Measurements from ENCODE around the gene ZNF12. TPM values are rescaled to one million over a fixed set of nuclear protein-coding genes. Genes with fewer than 3 reads are reported as not detected.
"Not testable (repeated sequence)": the region's sequence is repeated elsewhere in the genome, so short reads cannot be mapped to it uniquely, and the experiment has no call there.

Gene ZNF12
- total RNA-seq: 14.2 TPM
- long read RNA-seq, full-length matches to known transcripts: 21 of 24 reads
- long read RNA-seq, partial matches to known transcripts: 0 of 24 reads
- long read RNA-seq, other reads (novel, unspliced or antisense): 3 of 24 reads

DNA sequence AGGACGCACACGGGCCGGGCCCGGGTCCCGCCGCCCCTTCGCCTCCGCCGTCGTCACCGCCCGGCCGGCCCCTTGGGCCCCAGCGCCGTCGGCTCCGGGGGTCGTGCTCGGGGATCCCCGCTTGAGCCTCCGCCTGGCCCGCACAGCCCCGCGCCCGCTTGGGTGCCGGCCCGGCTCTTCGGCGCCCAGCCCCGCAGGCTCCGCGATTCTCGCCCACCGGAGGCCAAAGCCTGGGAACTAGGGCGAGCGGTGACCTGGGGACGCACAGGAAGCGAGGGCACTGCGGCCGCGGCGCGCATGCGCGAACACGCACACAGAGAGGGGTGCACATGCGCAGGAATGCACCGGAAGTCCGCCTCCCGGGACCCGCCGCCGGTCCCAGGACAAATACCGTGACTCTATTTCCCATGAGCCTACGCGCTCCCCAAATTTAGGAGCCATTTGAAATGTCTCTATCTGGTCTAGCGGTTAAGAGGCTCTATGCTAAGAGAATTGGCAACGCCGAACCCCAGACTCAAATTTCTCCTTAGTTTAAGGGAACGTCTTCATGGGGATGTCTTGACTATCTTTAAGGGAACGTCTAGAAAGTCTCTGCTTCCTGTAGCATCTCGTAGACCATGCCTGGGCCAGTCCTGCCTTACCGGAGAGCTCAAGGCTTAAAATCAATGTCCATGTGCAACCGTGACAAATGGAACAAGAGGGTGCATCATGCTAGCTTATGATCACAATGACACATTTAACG lies at the start of gene ZNF12:
Gene ZNF12 (minus strand): TSS at position 282 of the 742 bp plus-strand sequence. CDS start 1,774 bp downstream, outside the sequence.
- peaks cover 49% of the 10 kb centered on the region for H3K4me1 ChIP-seq
- intact Hi-C loops (cut with micrococcal nuclease): no loop called here
- peaks cover 25% of the 10 kb centered on the region for H3K36me3 ChIP-seq
- TF ChIP-seq, protein P1, sequence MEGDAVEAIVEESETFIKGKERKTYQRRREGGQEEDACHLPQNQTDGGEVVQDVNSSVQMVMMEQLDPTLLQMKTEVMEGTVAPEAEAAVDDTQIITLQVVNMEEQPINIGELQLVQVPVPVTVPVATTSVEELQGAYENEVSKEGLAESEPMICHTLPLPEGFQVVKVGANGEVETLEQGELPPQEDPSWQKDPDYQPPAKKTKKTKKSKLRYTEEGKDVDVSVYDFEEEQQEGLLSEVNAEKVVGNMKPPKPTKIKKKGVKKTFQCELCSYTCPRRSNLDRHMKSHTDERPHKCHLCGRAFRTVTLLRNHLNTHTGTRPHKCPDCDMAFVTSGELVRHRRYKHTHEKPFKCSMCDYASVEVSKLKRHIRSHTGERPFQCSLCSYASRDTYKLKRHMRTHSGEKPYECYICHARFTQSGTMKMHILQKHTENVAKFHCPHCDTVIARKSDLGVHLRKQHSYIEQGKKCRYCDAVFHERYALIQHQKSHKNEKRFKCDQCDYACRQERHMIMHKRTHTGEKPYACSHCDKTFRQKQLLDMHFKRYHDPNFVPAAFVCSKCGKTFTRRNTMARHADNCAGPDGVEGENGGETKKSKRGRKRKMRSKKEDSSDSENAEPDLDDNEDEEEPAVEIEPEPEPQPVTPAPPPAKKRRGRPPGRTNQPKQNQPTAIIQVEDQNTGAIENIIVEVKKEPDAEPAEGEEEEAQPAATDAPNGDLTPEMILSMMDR (IDR thresholded peaks at IDR 0.05; ENCODE audit: borderline replicate concordance): no peak
- H3K4me3 ChIP-seq: peak within 1 kb of the TSS; percentile 98
- peak within 1 kb of the TSS; percentile 98 for H3K27ac ChIP-seq (replicated peaks)
- H3K9me3 ChIP-seq (replicated peaks): no peaks in the 10 kb centered on the region
- no peaks in the 10 kb centered on the region for H3K27me3 ChIP-seq (ENCODE audit: low read depth)
- DNase-seq: peak; percentile 97

DNA sequence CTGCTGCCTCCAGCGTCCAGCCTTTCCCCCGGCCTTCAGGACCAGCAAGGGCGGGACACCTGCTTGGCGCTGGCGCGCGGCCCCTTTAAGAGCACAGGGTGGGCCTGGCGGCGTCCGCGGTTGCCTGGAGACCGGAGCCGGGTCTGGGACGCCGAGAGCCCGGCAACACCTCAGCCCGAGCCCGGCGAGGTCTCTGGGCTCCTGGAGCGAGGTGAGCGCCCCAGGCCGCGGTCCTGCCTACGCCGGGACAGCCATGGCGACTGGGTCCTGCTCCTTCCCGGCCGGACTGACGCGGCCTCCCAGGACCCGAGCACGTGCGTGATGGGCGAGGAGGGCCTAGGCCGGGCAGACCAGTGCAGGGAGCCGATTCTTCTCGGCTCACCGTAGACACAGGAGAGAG lies 47.2 kb upstream of the ZNF12 start, which contains the start of gene RSPH10B2:
Gene RSPH10B2 (plus strand): TSS at position 140 of the 400 bp plus-strand sequence. CDS start 3,575 bp downstream, outside the sequence.
- H3K9me3 ChIP-seq (replicated peaks); H3K4me1 ChIP-seq; intact Hi-C loops (cut with micrococcal nuclease); H3K27me3 ChIP-seq (ENCODE audit: low read depth); DNase-seq; H3K36me3 ChIP-seq; H3K27ac ChIP-seq (replicated peaks): not testable (repeated sequence)
- peak within 1 kb of the TSS; percentile 52 for H3K4me3 ChIP-seq

DNA sequence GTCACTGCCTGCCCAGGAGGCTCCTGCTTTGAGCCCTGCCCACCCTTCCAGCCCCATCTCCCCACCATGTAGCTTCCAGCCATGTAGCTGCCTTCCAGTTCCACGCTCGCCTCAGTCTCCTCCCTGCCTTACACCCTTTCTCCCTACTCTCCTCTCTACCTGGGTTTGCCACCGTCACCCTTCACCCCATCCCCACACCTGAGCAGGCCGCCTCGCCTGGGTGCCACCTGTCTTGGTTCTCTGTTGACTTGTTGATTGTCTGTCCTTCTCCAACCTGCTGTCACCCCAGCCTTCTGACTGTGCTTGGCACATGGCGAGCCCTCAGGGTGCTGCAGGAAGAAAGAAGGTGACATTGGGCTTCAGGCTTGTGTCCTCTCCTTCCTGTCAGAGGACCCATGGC lies 43.4 kb upstream of the ZNF12 start:
- H3K4me3 ChIP-seq; DNase-seq; H3K9me3 ChIP-seq (replicated peaks); H3K27ac ChIP-seq (replicated peaks); H3K27me3 ChIP-seq (ENCODE audit: low read depth); intact Hi-C loops (cut with micrococcal nuclease); H3K4me1 ChIP-seq: not testable (repeated sequence)
- peaks cover 21% of the 10 kb centered on the region for H3K36me3 ChIP-seq

DNA sequence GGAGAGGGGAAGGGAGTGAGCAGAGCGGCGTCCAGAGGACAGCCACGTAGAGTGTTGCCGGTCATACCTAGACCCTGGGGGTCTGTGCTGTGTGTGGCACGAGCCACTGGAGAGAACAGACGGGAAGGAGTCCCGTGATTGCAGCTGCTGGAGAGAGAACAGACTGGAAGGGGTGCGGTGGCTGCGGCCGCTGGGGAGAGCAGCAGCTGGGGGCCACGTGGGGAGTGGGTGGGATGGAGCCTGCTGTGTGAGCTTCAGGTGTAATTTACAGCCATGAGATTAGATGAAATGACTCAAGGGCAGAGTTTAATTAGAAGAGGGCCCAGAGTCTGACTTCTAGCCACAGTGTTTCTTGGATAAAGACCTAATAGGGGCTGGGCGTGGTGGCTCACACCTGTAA lies 42.6 kb upstream of the ZNF12 start:
- H3K4me3 ChIP-seq; H3K4me1 ChIP-seq; intact Hi-C loops (cut with micrococcal nuclease): not testable (repeated sequence)

GRCh38 chr7:6744410-6745100 lies 37.8 kb upstream of the ZNF12 start:
- H3K36me3 ChIP-seq: peaks cover 36% of the 10 kb centered on the region
- H3K4me1 ChIP-seq; intact Hi-C loops (cut with micrococcal nuclease); H3K4me3 ChIP-seq; H3K27me3 ChIP-seq (ENCODE audit: low read depth); DNase-seq; H3K27ac ChIP-seq (replicated peaks); H3K9me3 ChIP-seq (replicated peaks): not testable (repeated sequence)

More for the DNA sequence above, 42.6 kb upstream of the ZNF12 start:
- not testable (repeated sequence) for H3K27me3 ChIP-seq (ENCODE audit: low read depth); H3K27ac ChIP-seq (replicated peaks); H3K9me3 ChIP-seq (replicated peaks); DNase-seq
- H3K36me3 ChIP-seq: peaks cover 25% of the 10 kb centered on the region

- intact Hi-C loops (cut with micrococcal nuclease); H3K4me1 ChIP-seq; DNase-seq; H3K27ac ChIP-seq (replicated peaks); H3K9me3 ChIP-seq (replicated peaks); H3K27me3 ChIP-seq (ENCODE audit: low read depth); H3K4me3 ChIP-seq: not testable (repeated sequence)
- peaks cover 75% of the 10 kb centered on the region for H3K36me3 ChIP-seq
Observed at GRCh38 chr7:6738415-6738814, 31.7 kb upstream of the ZNF12 start.

GRCh38 chr7:6730343-6730633 lies 23.5 kb upstream of the ZNF12 start:
- Histone ChIP-seq H3K4me1 (peaks cover 25% of the 10 kb centered on the region), H3K4me3 (peak overlapping the region; percentile 83), H3K27ac (replicated peaks) (peak overlapping the region; percentile 88), H3K36me3 (peaks cover 35% of the 10 kb centered on the region), H3K27me3 (ENCODE audit: low read depth) (no peaks in the 10 kb centered on the region), H3K9me3 (replicated peaks) (no peaks in the 10 kb centered on the region)
- DNase-seq: no peak
- intact Hi-C loops (cut with micrococcal nuclease): no loop called here
- TF ChIP-seq, protein P1 (IDR thresholded peaks at IDR 0.05; ENCODE audit: borderline replicate concordance): no peak

Data from left ventricle myocardium inferior (tissue), 1 donor.